ENCODE measurements around the gene NDUFB10.

DNA sequence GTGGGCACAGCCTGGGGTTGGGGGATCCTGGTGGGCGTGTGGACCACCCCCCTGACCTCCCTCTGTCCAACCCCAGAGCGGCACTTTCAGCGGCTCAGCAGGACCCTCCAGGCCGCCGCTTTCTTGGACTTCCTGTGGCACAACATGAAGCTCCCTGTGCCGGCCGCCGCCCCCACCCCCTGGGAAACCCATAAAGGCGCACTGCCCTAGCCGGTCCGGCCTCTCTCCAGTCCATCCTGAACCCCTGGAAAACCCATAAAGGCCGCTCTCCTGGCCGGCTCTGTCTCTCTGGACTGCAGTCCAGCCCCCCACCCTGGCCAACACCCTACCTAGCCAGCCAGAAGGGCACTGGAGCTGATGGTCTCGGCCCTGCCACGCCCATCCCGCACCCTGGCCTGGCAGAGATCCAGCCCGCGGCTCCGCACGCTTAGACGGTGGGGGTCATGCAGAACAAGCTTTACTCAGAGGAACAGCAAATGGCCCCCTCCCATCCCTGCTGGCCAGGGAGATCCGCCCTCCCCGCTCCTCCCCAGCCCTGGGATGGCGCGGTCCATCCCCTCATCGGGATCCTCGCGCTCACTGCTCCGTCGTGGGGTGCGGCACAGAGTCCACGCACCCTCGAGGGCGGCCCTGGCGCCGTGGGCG is 19.3 kb downstream of the NDUFB10 start:
- TF ChIP-seq TAF1 (IDR thresholded peaks at IDR 0.05; ENCODE audit: borderline replicate concordance, low read depth, low read length) (no peak), POLR2AphosphoS5 (IDR thresholded peaks at IDR 0.05; ENCODE audit: low read depth, low read length) (no peak), POLR2A (IDR thresholded peaks at IDR 0.05; ENCODE audit: low read depth, low read length) (no peak)
